GM23338 (cell line): ENCODE data around the gene PARD3. TPM values are rescaled to one million over a fixed set of nuclear protein-coding genes. Genes with fewer than 3 reads are reported as not detected.

Source experiments
- ATAC-seq: fragments of 200-7000 bp; cut with Tn5 transposase; 3 replicates; pipeline ENCODE4 v1.9.1; 2020
- DNase-seq: peaks from one replicate; pipeline ENCODE4 v3.0.0-alpha.2; 2015; ENCODE audit warnings: low spot score
- H2AFZ ChIP-seq: fragments of 200-600 bp; sonication (generic); 2 replicates; pipeline ENCODE4 v1.8.0; 2016; ENCODE audit warnings: antibody characterized with exemption, mild to moderate bottlenecking, moderate library complexity
- H3F3A ChIP-seq: fragments of 200-600 bp; sonication (generic); replicated peaks from 2 replicates; pipeline ENCODE4 v1.8.0; 2017; ENCODE audit warnings: antibody characterized with exemption, mixed run types, low read depth
- H3K27ac ChIP-seq: fragments of 200-600 bp; sonication (generic); 2 replicates; pipeline ENCODE4 v1.6.1; 2016; ENCODE audit warnings: low read depth
- H3K27me3 ChIP-seq: fragments of 200-600 bp; sonication (generic); 2 replicates; pipeline ENCODE4 v1.8.0; 2016; ENCODE audit warnings: mild to moderate bottlenecking, mixed run types, moderate library complexity; ENCODE audit not compliant: insufficient read depth
- H3K36me3 ChIP-seq: fragments of 200-600 bp; sonication (generic); 2 replicates; pipeline ENCODE4 v1.8.0; 2016; ENCODE audit warnings: mild to moderate bottlenecking; ENCODE audit not compliant: insufficient read depth
- H3K4me1 ChIP-seq: fragments of 200-600 bp; sonication (generic); 2 replicates; pipeline ENCODE4 v1.8.0; 2016; ENCODE audit warnings: mild to moderate bottlenecking, moderate library complexity; ENCODE audit not compliant: insufficient read depth
- H3K4me2 ChIP-seq: fragments of 200-600 bp; sonication (generic); 2 replicates; pipeline ENCODE4 v1.7.1; 2017; ENCODE audit warnings: mixed run types
- H3K4me3 ChIP-seq: fragments of 200-600 bp; sonication (generic); 2 replicates; pipeline ENCODE4 v1.6.1; 2016; ENCODE audit warnings: mixed run types
- H3K79me2 ChIP-seq: fragments of 200-600 bp; sonication (generic); replicated peaks from 2 replicates; pipeline ENCODE4 v1.8.0; 2017; ENCODE audit warnings: mild to moderate bottlenecking; ENCODE audit not compliant: insufficient read depth
- H3K9me2 ChIP-seq: fragments of 200-600 bp; sonication (generic); 2 replicates; pipeline ENCODE4 v1.8.0; 2017; ENCODE audit not compliant: insufficient read depth
- H4K20me1 ChIP-seq: fragments of 200-600 bp; sonication (generic); replicated peaks from 2 replicates; pipeline ENCODE4 v1.8.0; 2017; ENCODE audit warnings: mild to moderate bottlenecking; ENCODE audit not compliant: insufficient read depth
- H3K27ac Mint-ChIP-seq: 2 replicates; pipeline ENCODE4 v1.8.0; 2020; ENCODE audit warnings: inconsistent platforms, mild to moderate bottlenecking, moderate library complexity, mixed read lengths
- H3K27me3 Mint-ChIP-seq: 3 replicates; pipeline ENCODE4 v1.8.0; 2022; ENCODE audit warnings: low read depth, mild to moderate bottlenecking, moderate library complexity, mixed read lengths, inconsistent platforms; ENCODE audit not compliant: insufficient read depth, poor library complexity
- H3K36me3 Mint-ChIP-seq: 3 replicates; pipeline ENCODE4 v1.8.0; 2021; ENCODE audit warnings: low read depth, mild to moderate bottlenecking, inconsistent platforms, moderate library complexity, mixed read lengths
- H3K4me1 Mint-ChIP-seq: 3 replicates; pipeline ENCODE4 v1.8.0; 2020; ENCODE audit warnings: mild to moderate bottlenecking, inconsistent platforms, mixed read lengths
- H3K4me3 Mint-ChIP-seq: 3 replicates; pipeline ENCODE4 v1.8.0; 2021; ENCODE audit warnings: moderate library complexity, mild to moderate bottlenecking, inconsistent platforms, mixed read lengths
- H3K9me3 Mint-ChIP-seq: 3 replicates; pipeline ENCODE4 v1.8.0; 2020; ENCODE audit warnings: moderate library complexity, mild to moderate bottlenecking, inconsistent platforms, mixed read lengths
- CREB1 ChIP-seq: fragments of 250-450 bp; sonication (Bioruptor Pico); IDR thresholded peaks from 2 replicates; pipeline ENCODE4 v1.5.0; 2020; ENCODE audit warnings: low read depth, mild to moderate bottlenecking, moderate library complexity
- CTCF ChIP-seq, 2 experiments: fragments of 200-600 bp in 1 of 2; sonication (generic) in 1 of 2; conservative IDR thresholded peaks; 2 replicates each; pipeline versions ENCODE4 v1.5.1 to v1.6.1; 2016 to 2017; ENCODE audit warnings: antibody characterized with exemption in 2 of 2, low read depth in 2 of 2, mild to moderate bottlenecking in 2 of 2, moderate library complexity in 1 of 2
- ETS1 ChIP-seq: IDR thresholded peaks from 2 replicates; pipeline ENCODE4 v1.6.1; 2016; ENCODE audit warnings: antibody characterized with exemption
- EZH2 ChIP-seq: fragments of 200-600 bp; sonication (generic); IDR thresholded peaks from one replicate; pipeline ENCODE4 v1.8.0; 2017; ENCODE audit warnings: antibody characterized with exemption, mild to moderate bottlenecking, low read depth; ENCODE audit not compliant: unreplicated experiment
- EZH2phosphoT487 ChIP-seq: fragments of 200-600 bp; sonication (generic); IDR thresholded peaks from one replicate; pipeline ENCODE4 v1.8.1; 2018; ENCODE audit warnings: antibody characterized with exemption; ENCODE audit not compliant: unreplicated experiment
- JUNB ChIP-seq: IDR thresholded peaks from one replicate; pipeline ENCODE4 v1.6.1; 2016; ENCODE audit warnings: antibody characterized with exemption; ENCODE audit not compliant: unreplicated experiment
- NANOG ChIP-seq: IDR thresholded peaks from 2 replicates; pipeline ENCODE4 v1.6.1; 2016; ENCODE audit warnings: antibody characterized with exemption, borderline replicate concordance
- POLR2AphosphoS5 ChIP-seq: IDR thresholded peaks from 2 replicates; pipeline ENCODE4 v1.6.1; 2016; ENCODE audit warnings: antibody characterized with exemption, low read depth
- REST ChIP-seq: IDR thresholded peaks from one replicate; pipeline ENCODE4 v1.6.1; 2018; ENCODE audit warnings: antibody characterized with exemption; ENCODE audit not compliant: unreplicated experiment
- STAT1 ChIP-seq: IDR thresholded peaks from one replicate; pipeline ENCODE4 v1.6.1; 2016; ENCODE audit warnings: antibody characterized with exemption; ENCODE audit not compliant: unreplicated experiment
- ZNF114 ChIP-seq: fragments of 250-450 bp; sonication (Bioruptor Pico); IDR thresholded peaks from 2 replicates; pipeline ENCODE4 v1.5.0; 2020; ENCODE audit warnings: mild to moderate bottlenecking, moderate library complexity
- ZNF331 ChIP-seq: fragments of 250-450 bp; sonication (Bioruptor Pico); IDR thresholded peaks from 2 replicates; pipeline ENCODE4 v1.5.0; 2020; ENCODE audit warnings: low read depth, mild to moderate bottlenecking, moderate library complexity
- ZNF462 ChIP-seq: fragments of 250-450 bp; sonication (Bioruptor Pico); IDR thresholded peaks from 2 replicates; pipeline ENCODE4 v1.5.0; 2020; ENCODE audit warnings: mild to moderate bottlenecking, moderate library complexity
- polyA plus RNA-seq: library from polyadenylated mRNA; unstranded; fragments of >200 nt; fragmentation: Nextera tagmentation; extraction: Ambion mirVana; gene quantifications from 2 replicates; pipeline ENCODE4 v1.2.1, GENCODE V29; 2016
- total RNA-seq: library from RNA; depleted of rRNA; stranded (reverse); fragments of >200 nt; shearing (Covaris generic); gene quantifications from 2 replicates; pipeline ENCODE4 v1.2.3, GENCODE V29; 2014

Gene PARD3
- total and polyA plus RNA-seq, 2 experiments from 2014 or later: 30.2 to 51.4 TPM

- H3K9me3 Mint-ChIP-seq: no peaks in the 10 kb centered on the region
- H3K27me3 Mint-ChIP-seq: no peaks in the 10 kb centered on the region
- no peak overlapping the region for H3K4me3 Mint-ChIP-seq
- DNase-seq (no peak), ATAC-seq (no peak)
- Histone ChIP-seq H3K4me1 (no peaks in the 10 kb centered on the region), H3K27me3 (no peaks in the 10 kb centered on the region), H3K4me3 (no peak overlapping the region), H2AFZ (no peak overlapping the region), H3K27ac (no peak overlapping the region), H3K4me2 (no peak overlapping the region), H4K20me1 (0 out of 2 replicates have a peak, but pooled peaks cover 4% of the 10 kb centered on the region), H3K79me2 (peaks cover 44% of the 10 kb centered on the region), H3K9me2 (no peaks in the 10 kb centered on the region), H3K36me3 (no peaks in the 10 kb centered on the region), H3F3A (no peaks in the 10 kb centered on the region)
- no peaks in the 10 kb centered on the region for H3K36me3 Mint-ChIP-seq
- H3K4me1 Mint-ChIP-seq: peaks cover 17% of the 10 kb centered on the region
- no peak overlapping the region for H3K27ac Mint-ChIP-seq
- TF ChIP-seq STAT1 (no peak), CREB1 (CRISPR knock-in tag) (no peak), NANOG (no peak), EZH2phosphoT487 (no peak), JUNB (no peak), ZNF114 (CRISPR knock-in tag) (no peak), CTCF (conservative IDR thresholded peaks at IDR 0.05; ENCODE audit: low read depth in 2 of 2) (no peak), ETS1 (no peak), POLR2AphosphoS5 (no peak), ZNF462 (CRISPR knock-in tag) (no peak), ZNF331 (no peak), REST (no peak), EZH2 (no peak)
Measured at GRCh38 chr10:34627331-34627730, 187.8 kb downstream of the PARD3 start.
